H9 (cell line): ENCODE measurements around the gene ZBTB33. TPM values are rescaled to one million over a fixed set of nuclear protein-coding genes. Genes with fewer than 3 reads are reported as not detected.

Experiments
- DNase-seq: peaks from one replicate; pipeline ENCODE4 v3.0.0-alpha.2; 2017
- H2AFZ ChIP-seq: one replicate; pipeline ENCODE4 v1.6.1; 2013; ENCODE audit warnings: mild to moderate bottlenecking, low read length, control low read depth, moderate library complexity
- H2AK5ac ChIP-seq: 2 replicates; pipeline ENCODE4 v1.6.1; 2013; ENCODE audit warnings: low read length, control low read depth, mixed read lengths; ENCODE audit not compliant: insufficient read length
- H2BK120ac ChIP-seq: one replicate; pipeline ENCODE4 v1.6.1; 2013; ENCODE audit warnings: low read depth, mild to moderate bottlenecking, low read length, control low read depth, inconsistent platforms; ENCODE audit not compliant: poor library complexity, severe bottlenecking
- H2BK12ac ChIP-seq: 2 replicates; pipeline ENCODE4 v1.6.1; 2013; ENCODE audit warnings: low read length, control low read depth, mixed read lengths, low read depth; ENCODE audit not compliant: insufficient read length
- H2BK15ac ChIP-seq: 2 replicates; pipeline ENCODE4 v1.6.1; 2013; ENCODE audit warnings: low read depth, low read length, control low read depth
- H2BK20ac ChIP-seq: one replicate; pipeline ENCODE4 v1.6.1; 2013; ENCODE audit warnings: low read depth, mild to moderate bottlenecking, low read length, control low read depth, inconsistent platforms; ENCODE audit not compliant: poor library complexity, severe bottlenecking
- H2BK5ac ChIP-seq: 2 replicates; pipeline ENCODE4 v1.6.1; 2013; ENCODE audit warnings: low read length, control low read depth, mixed read lengths; ENCODE audit not compliant: insufficient read length
- H3K14ac ChIP-seq: 2 replicates; pipeline ENCODE4 v1.6.1; 2013; ENCODE audit warnings: low read length, control low read depth; ENCODE audit not compliant: insufficient read depth
- H3K18ac ChIP-seq: 2 replicates; pipeline ENCODE4 v1.6.1; 2013; ENCODE audit warnings: low read depth, mild to moderate bottlenecking, mixed read lengths, low read length, control low read depth; ENCODE audit not compliant: insufficient read length
- H3K23ac ChIP-seq: 2 replicates; pipeline ENCODE4 v1.6.1; 2013; ENCODE audit warnings: low read length, control low read depth, mixed read lengths, low read depth; ENCODE audit not compliant: insufficient read length
- H3K23me2 ChIP-seq: 2 replicates; pipeline ENCODE4 v1.6.1; 2013; ENCODE audit warnings: low read depth, mild to moderate bottlenecking, mixed read lengths, low read length, control low read depth; ENCODE audit not compliant: insufficient read length, poor library complexity, severe bottlenecking
- H3K27ac ChIP-seq: 2 replicates; pipeline ENCODE4 v1.5.1; 2013; ENCODE audit warnings: low read length, control low read depth, mixed read lengths, low read depth; ENCODE audit not compliant: insufficient read length
- H3K27me3 ChIP-seq: 2 replicates; pipeline ENCODE4 v1.6.1; 2013; ENCODE audit warnings: low read length, control low read depth, inconsistent platforms; ENCODE audit not compliant: insufficient read depth
- H3K4ac ChIP-seq: 2 replicates; pipeline ENCODE4 v1.6.1; 2013; ENCODE audit warnings: low read depth, mild to moderate bottlenecking, control low read depth, inconsistent platforms, low read length, moderate library complexity
- H3K4me1 ChIP-seq: 2 replicates; pipeline ENCODE4 v1.6.1; 2013; ENCODE audit warnings: low read length, control low read depth, inconsistent platforms; ENCODE audit not compliant: insufficient read depth
- H3K4me2 ChIP-seq: 2 replicates; pipeline ENCODE4 v1.6.1; 2013; ENCODE audit warnings: low read length, control low read depth, mixed read lengths; ENCODE audit not compliant: insufficient read length, insufficient read depth
- H3K56ac ChIP-seq: 2 replicates; pipeline ENCODE4 v1.6.1; 2013; ENCODE audit warnings: low read depth, mild to moderate bottlenecking, mixed read lengths, low read length, control low read depth; ENCODE audit not compliant: insufficient read length
- H3K79me1 ChIP-seq: 2 replicates; pipeline ENCODE4 v1.6.1; 2013; ENCODE audit warnings: low read depth, mild to moderate bottlenecking, moderate library complexity, low read length, control low read depth, inconsistent platforms; ENCODE audit not compliant: insufficient read depth, poor library complexity, severe bottlenecking
- H3K79me2 ChIP-seq: 2 replicates; pipeline ENCODE4 v1.6.1; 2013; ENCODE audit warnings: low read length, control low read depth, inconsistent platforms; ENCODE audit not compliant: insufficient read depth
- H3K9ac ChIP-seq: 2 replicates; pipeline ENCODE4 v1.6.1; 2013; ENCODE audit warnings: low read length, control low read depth, mixed read lengths; ENCODE audit not compliant: insufficient read length; ENCODE audit errors: extremely low read depth
- H3K9me3 ChIP-seq: one replicate; pipeline ENCODE4 v1.6.1; 2013; ENCODE audit warnings: low read depth, low read length, inconsistent platforms; ENCODE audit not compliant: control insufficient read depth
- H3T11ph ChIP-seq: one replicate; pipeline ENCODE4 v1.6.1; 2013; ENCODE audit warnings: mild to moderate bottlenecking, low read length, control low read depth, inconsistent platforms
- H4K20me1 ChIP-seq: one replicate; pipeline ENCODE4 v1.6.1; 2013; ENCODE audit not compliant: control insufficient read depth, insufficient read length, insufficient read depth
- H4K5ac ChIP-seq: 2 replicates; pipeline ENCODE4 v1.6.1; 2013; ENCODE audit warnings: low read depth, mild to moderate bottlenecking, mixed read lengths, low read length, control low read depth; ENCODE audit not compliant: insufficient read length
- H4K8ac ChIP-seq: replicated peaks from 2 replicates; pipeline ENCODE4 v1.6.1; 2013; ENCODE audit warnings: low read length, control low read depth, mixed read lengths, low read depth; ENCODE audit not compliant: insufficient read length
- H4K91ac ChIP-seq: 2 replicates; pipeline ENCODE4 v1.6.1; 2013; ENCODE audit warnings: low read depth, mild to moderate bottlenecking, moderate library complexity, mixed read lengths, low read length, control low read depth; ENCODE audit not compliant: insufficient read length
- H3K27ac Mint-ChIP-seq, 3 experiments: 2 replicates in 2 of 3; 3 replicates in 1 of 3; pipeline ENCODE4 v1.8.0; 2020 to 2021; ENCODE audit warnings: mixed read lengths in 3 of 3, mild to moderate bottlenecking in 1 of 3, moderate library complexity in 1 of 3
- H3K27me3 Mint-ChIP-seq: 2 replicates; pipeline ENCODE4 v1.8.0; 2021; ENCODE audit warnings: low read depth, mild to moderate bottlenecking, moderate library complexity, mixed read lengths
- H3K36me3 Mint-ChIP-seq, 3 experiments: 2 replicates in 2 of 3; 3 replicates in 1 of 3; pipeline ENCODE4 v1.8.0; 2020 to 2021; ENCODE audit warnings: low read depth in 3 of 3, mixed read lengths in 3 of 3; ENCODE audit not compliant: insufficient read depth in 1 of 3
- H3K4me1 Mint-ChIP-seq, 2 experiments: 2 replicates each; pipeline ENCODE4 v1.8.0; 2020; ENCODE audit warnings: mixed read lengths in 2 of 2
- H3K4me3 Mint-ChIP-seq, 2 experiments: 2 replicates in 1 of 2; 3 replicates in 1 of 2; pipeline ENCODE4 v1.8.0; 2020 to 2021; ENCODE audit warnings: mild to moderate bottlenecking in 2 of 2, mixed read lengths in 2 of 2, moderate library complexity in 1 of 2
- H3K9me3 Mint-ChIP-seq, 2 experiments: 2 replicates in 1 of 2; 3 replicates in 1 of 2; pipeline ENCODE4 v1.8.0; 2020; ENCODE audit warnings: mild to moderate bottlenecking in 2 of 2, mixed read lengths in 2 of 2, moderate library complexity in 1 of 2
- CTCF ChIP-seq: fragments of 200-600 bp; sonication (generic); conservative IDR thresholded peaks from 3 replicates; pipeline ENCODE4 v1.8.0; 2021; ENCODE audit warnings: antibody characterized with exemption, mild to moderate bottlenecking
- WGBS: extraction: QIAGEN DNeasy Blood & Tissue Kit; methylation state at CpG from one replicate; pipeline ENCODE4 v1.1.7; 2013; ENCODE audit warnings: missing lambda C conversion rate, low lambda C conversion rate, mixed read lengths; ENCODE audit not compliant: insufficient read length; ENCODE audit errors: extremely low coverage; 5-methylcytosine and 5-hydroxymethylcytosine counted together
- total RNA-seq: library from RNA; stranded (reverse); gene quantifications from 2 replicates; pipeline ENCODE4 v1.2.1, GENCODE V29; 2021

ZBTB33 gene
- total RNA-seq, 1 experiment from 2014 or later = 18.7 TPM

DNA sequence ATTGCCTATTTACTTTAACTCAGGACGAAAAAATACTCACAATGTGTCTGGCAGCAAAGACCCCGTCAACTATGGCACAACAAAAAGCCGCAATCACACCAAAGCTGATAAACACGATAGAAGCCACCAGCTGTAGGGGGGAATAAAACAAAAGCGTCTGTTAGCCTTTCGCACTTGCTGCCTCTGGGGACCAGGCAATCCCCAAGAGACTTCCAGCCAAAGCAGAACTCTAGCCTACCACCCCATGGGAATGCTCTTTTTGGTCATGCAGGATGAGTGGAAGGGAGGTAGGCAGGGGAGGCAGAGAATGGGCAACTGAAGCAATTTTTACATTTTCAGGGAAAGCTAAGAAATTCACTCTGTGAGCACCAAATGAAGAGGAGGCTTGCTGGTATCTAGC is 40.6 kb downstream of the ZBTB33 start:
- H3K4ac ChIP-seq = no peak overlapping the region
- no peaks in the 10 kb centered on the region for H3K27me3 ChIP-seq
- WGBS = no CpG with 5 or more reads among the region's 6 CpGs
- H3K27ac ChIP-seq = no peak overlapping the region
- peaks cover 0 to 3% of the 10 kb centered on the region in 2 experiments; a peak in 1 of 4 replicates for H3K4me1 Mint-ChIP-seq
- H3K27me3 Mint-ChIP-seq = no peaks in the 10 kb centered on the region; the same call in 1 of the 2 replicates
- peaks cover 54 to 73% of the 10 kb centered on the region in 2 experiments for H3K9me3 Mint-ChIP-seq
- H3K4me1 ChIP-seq = no peaks in the 10 kb centered on the region
- no peak overlapping the region for H3K18ac ChIP-seq
- H3K23me2 ChIP-seq = no peaks in the 10 kb centered on the region
- no peak overlapping the region for H3K14ac ChIP-seq
- H3K36me3 Mint-ChIP-seq = no peaks in the 10 kb centered on the region; a peak in 1 of 7 replicates
- no peak overlapping the region for H3K27ac Mint-ChIP-seq
- no peak overlapping the region for H2AFZ ChIP-seq
- no peak overlapping the region for H2BK20ac ChIP-seq
- no peak overlapping the region for H3K4me3 Mint-ChIP-seq
- H4K8ac ChIP-seq = no peak overlapping the region
- no peak for TF ChIP-seq CTCF
- H3K9ac ChIP-seq = no peak overlapping the region
- H3K79me2 ChIP-seq = no peaks in the 10 kb centered on the region
- no peak overlapping the region for H2BK12ac ChIP-seq
- no peak overlapping the region for H2BK120ac ChIP-seq
- no peak overlapping the region for H2AK5ac ChIP-seq
- no peak overlapping the region for H3K4me2 ChIP-seq
- H2BK5ac ChIP-seq = no peak overlapping the region
- H4K20me1 ChIP-seq = no peaks in the 10 kb centered on the region
- no peak overlapping the region for H2BK15ac ChIP-seq
- H3K23ac ChIP-seq = no peak overlapping the region
- H3K79me1 ChIP-seq = no peaks in the 10 kb centered on the region
- H3K9me3 ChIP-seq = peaks cover 41% of the 10 kb centered on the region
- H4K91ac ChIP-seq = no peak overlapping the region
- H3K56ac ChIP-seq = no peak overlapping the region
- no peak overlapping the region for H4K5ac ChIP-seq
- DNase-seq = no peak
- H3T11ph ChIP-seq = no peak overlapping the region
